Measurements from ENCODE around the gene MMP24. TPM values are rescaled to one million over a fixed set of nuclear protein-coding genes. Genes with fewer than 3 reads are reported as not detected.

MMP24 gene
- total RNA-seq, 1 experiment from 2014 or later, result 23.0 TPM

DNA sequence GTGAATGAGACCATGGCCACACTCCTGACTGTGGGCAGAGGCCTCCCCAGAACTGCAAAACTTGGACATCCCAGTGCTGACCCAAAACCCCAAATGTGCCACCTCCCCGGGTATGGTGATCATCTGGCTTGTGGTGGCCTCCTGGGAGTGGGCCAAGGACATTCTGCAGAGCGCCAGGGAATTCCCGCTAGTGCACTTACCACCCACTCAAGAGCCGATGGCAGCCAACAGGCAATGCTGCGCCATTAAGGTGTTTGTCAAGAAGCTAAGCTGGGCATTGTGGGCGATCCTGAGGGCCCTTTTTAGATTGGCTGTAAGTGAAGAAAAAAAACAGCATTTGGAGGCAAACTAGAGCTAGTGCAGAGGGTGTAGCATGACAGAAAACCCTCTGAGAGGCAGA, 9.4 kb downstream of the MMP24 start:
- Histone ChIP-seq H2BK12ac (ENCODE audit: insufficient read length, low read depth, low read length) (no peak overlapping the region), H2BK120ac (ENCODE audit: low read depth, low read length, poor library complexity, severe bottlenecking) (no peak overlapping the region), H4K8ac (replicated peaks; ENCODE audit: insufficient read length, low read depth, low read length) (no peak overlapping the region), H2BK15ac (ENCODE audit: low read depth, low read length) (no peak overlapping the region), H3K27me3 (ENCODE audit: insufficient read depth, low read length) (no peaks in the 10 kb centered on the region), H3K14ac (ENCODE audit: insufficient read depth, low read length) (no peak overlapping the region), H2BK5ac (ENCODE audit: insufficient read length, low read length) (no peak overlapping the region), H4K20me1 (ENCODE audit: control insufficient read depth, insufficient read depth, insufficient read length) (no peaks in the 10 kb centered on the region), H3K9ac (ENCODE audit: extremely low read depth, insufficient read length, low read length) (no peak overlapping the region), H3K23ac (ENCODE audit: insufficient read length, low read depth, low read length) (no peak overlapping the region), H3T11ph (ENCODE audit: low read length) (no peak overlapping the region), H3K79me2 (ENCODE audit: insufficient read depth, low read length) (no peaks in the 10 kb centered on the region), H2AK5ac (ENCODE audit: insufficient read length, low read length) (no peak overlapping the region), H3K56ac (ENCODE audit: insufficient read length, low read depth, low read length) (no peak overlapping the region), H4K5ac (ENCODE audit: insufficient read length, low read depth, low read length) (no peak overlapping the region), H4K91ac (ENCODE audit: insufficient read length, low read depth, low read length) (no peak overlapping the region), H3K18ac (ENCODE audit: insufficient read length, low read depth, low read length) (no peak overlapping the region), H2AFZ (ENCODE audit: low read length) (no peak overlapping the region), H3K23me2 (ENCODE audit: insufficient read length, low read depth, low read length, poor library complexity, severe bottlenecking) (no peaks in the 10 kb centered on the region), H3K9me3 (ENCODE audit: control insufficient read depth, low read depth, low read length) (no peaks in the 10 kb centered on the region), H2BK20ac (ENCODE audit: low read depth, low read length, poor library complexity, severe bottlenecking) (no peak overlapping the region), H3K4me1 (ENCODE audit: insufficient read depth, low read length) (peaks cover 5% of the 10 kb centered on the region; the same call in 1 of the 2 replicates), H3K79me1 (ENCODE audit: insufficient read depth, low read depth, low read length, poor library complexity, severe bottlenecking) (no peaks in the 10 kb centered on the region), H3K4me2 (ENCODE audit: insufficient read depth, insufficient read length, low read length) (no peak overlapping the region), H3K4ac (ENCODE audit: low read depth, low read length) (no peak overlapping the region), H3K27ac (ENCODE audit: insufficient read length, low read depth, low read length) (no peak overlapping the region)
- H3K27ac Mint-ChIP-seq, result no peak overlapping the region; a peak in 1 of 7 replicates
- no CpG with 5 or more reads among the region's 6 CpGs for WGBS (ENCODE audit: extremely low coverage, insufficient read length, low lambda C conversion rate)
- peaks cover 2% of the 10 kb centered on the region; the same call in 1 of the 2 replicates for H3K27me3 Mint-ChIP-seq (ENCODE audit: low read depth)
- peaks cover 0 to 14% (median 5%) of the 10 kb centered on the region in 3 experiments; a peak in 4 of 7 replicates for H3K36me3 Mint-ChIP-seq (ENCODE audit: insufficient read depth in 1 of 3, low read depth in 3 of 3)
- no peak for DNase-seq
- H3K4me3 Mint-ChIP-seq, result no peak overlapping the region
- peaks cover 14 to 22% of the 10 kb centered on the region in 2 experiments for H3K4me1 Mint-ChIP-seq
- peaks cover 0 to 3% of the 10 kb centered on the region in 2 experiments; a peak in 2 of 5 replicates for H3K9me3 Mint-ChIP-seq
- TF ChIP-seq, protein P1, sequence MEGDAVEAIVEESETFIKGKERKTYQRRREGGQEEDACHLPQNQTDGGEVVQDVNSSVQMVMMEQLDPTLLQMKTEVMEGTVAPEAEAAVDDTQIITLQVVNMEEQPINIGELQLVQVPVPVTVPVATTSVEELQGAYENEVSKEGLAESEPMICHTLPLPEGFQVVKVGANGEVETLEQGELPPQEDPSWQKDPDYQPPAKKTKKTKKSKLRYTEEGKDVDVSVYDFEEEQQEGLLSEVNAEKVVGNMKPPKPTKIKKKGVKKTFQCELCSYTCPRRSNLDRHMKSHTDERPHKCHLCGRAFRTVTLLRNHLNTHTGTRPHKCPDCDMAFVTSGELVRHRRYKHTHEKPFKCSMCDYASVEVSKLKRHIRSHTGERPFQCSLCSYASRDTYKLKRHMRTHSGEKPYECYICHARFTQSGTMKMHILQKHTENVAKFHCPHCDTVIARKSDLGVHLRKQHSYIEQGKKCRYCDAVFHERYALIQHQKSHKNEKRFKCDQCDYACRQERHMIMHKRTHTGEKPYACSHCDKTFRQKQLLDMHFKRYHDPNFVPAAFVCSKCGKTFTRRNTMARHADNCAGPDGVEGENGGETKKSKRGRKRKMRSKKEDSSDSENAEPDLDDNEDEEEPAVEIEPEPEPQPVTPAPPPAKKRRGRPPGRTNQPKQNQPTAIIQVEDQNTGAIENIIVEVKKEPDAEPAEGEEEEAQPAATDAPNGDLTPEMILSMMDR (conservative IDR thresholded peaks at IDR 0.05), result no peak
